Pancreas (tissue), 10 donors: ENCODE measurements around the gene TEDC1. TPM values are rescaled to one million over a fixed set of nuclear protein-coding genes. Genes with fewer than 3 reads are reported as not detected.

Experiments used
- ATAC-seq, 4 donors: fragments of 200-7000 bp; cut with Tn5 transposase; one replicate each; pipeline versions ENCODE4 v1.8.0 to v1.9.1; 2020; ENCODE audit warnings: mild to moderate bottlenecking in 4 of 4, moderate library complexity in 4 of 4
- DNase-seq, 6 donors: peaks; one replicate each; pipeline ENCODE4 v3.0.0-alpha.2; 2020
- FAIRE-seq: peaks from 2 replicates; lab custom pipeline; 2012; peaks lifted over from hg19 to GRCh38; lab: Jason Lieb, UNC
- H3K27ac ChIP-seq, 4 donors: fragments of 200-600 bp; sonication (generic); 1 replicate in 3 of 4; 2 replicates in 1 of 4; pipeline versions ENCODE4 v1.5.0 to v1.8.0; 2020
- H3K27me3 ChIP-seq, 4 donors: fragments of 200-600 bp; one replicate each; pipeline ENCODE4 v1.8.0; 2021
- H3K36me3 ChIP-seq, 3 donors: fragments of 200-600 bp; sonication (generic) in 1 of 3; one replicate each; pipeline versions ENCODE4 v1.5.0 to v1.8.0; 2020 to 2021
- H3K4me1 ChIP-seq, 3 donors: fragments of 200-600 bp; one replicate each; pipeline ENCODE4 v1.8.0; 2021
- H3K4me3 ChIP-seq, 4 donors: fragments of 200-600 bp; sonication (generic) in 2 of 4; one replicate each; pipeline versions ENCODE4 v1.5.0 to v1.8.0; 2020 to 2021
- H3K9me3 ChIP-seq, 4 donors: fragments of 200-600 bp; one replicate each; pipeline ENCODE4 v1.8.0; 2021
- CTCF ChIP-seq, 4 donors: fragments of 200-600 bp; sonication (generic) in 3 of 4; IDR thresholded peaks; one replicate each; pipeline versions ENCODE4 v1.5.0 to v1.8.0; 2021; ENCODE audit warnings: antibody characterized with exemption in 4 of 4
- WGBS, 2 donors: extraction: QIAGEN DNeasy Blood & Tissue Kit; methylation state at CpG; one replicate each; pipeline ENCODE4 v1.1.7; 2013; 5-methylcytosine and 5-hydroxymethylcytosine counted together
- intact Hi-C, 3 donors: fragments of 100-400 bp; cut with DNase I; formaldehyde crosslinking; loops; one replicate each; pipeline versions ENCODE4 v1.11.1 to v1.14.2; 2022
- polyA plus RNA-seq, 2 donors: library from polyadenylated mRNA; stranded (reverse); fragments of 200-250 nt; gene quantifications; one replicate each; pipeline ENCODE4 v1.2.3, GENCODE V29; 2013
- total RNA-seq, 6 donors: library from RNA; stranded (reverse); fragmentation: NEBNext Ultra II Directional in 4 of 6; extraction: Animal tissue kit (Norgen Biotek cat#: 25700) in 4 of 6; gene quantifications; one replicate each; pipeline versions ENCODE4 v1.2.1 to v1.2.4, GENCODE V29; 2021 to 2023
- donor health status: healthy with polysubstance abuse.
- donor health status: DM: no; HTN: no; CAD: no; lungs with moderate emphysema.
- donor health status: DM: no; HTN: no; CAD: no.
- donor health status: control.
- donor health status: control.
- donor health status: Bipolar disorder and iron deficiency.
- donor health status: DM: yes; HTN: yes; CAD: no.
- donor health status: DM: no; HTN: no; CAD: no.
- donor health status: DM: no; HTN: no; CAD: no.
- donor health status: DM: yes; HTN: yes; CAD: no.

The TEDC1 gene
- total and polyA plus RNA-seq, 8 donors, result 2.0 to 21.5 (median 4.0) TPM

DNA sequence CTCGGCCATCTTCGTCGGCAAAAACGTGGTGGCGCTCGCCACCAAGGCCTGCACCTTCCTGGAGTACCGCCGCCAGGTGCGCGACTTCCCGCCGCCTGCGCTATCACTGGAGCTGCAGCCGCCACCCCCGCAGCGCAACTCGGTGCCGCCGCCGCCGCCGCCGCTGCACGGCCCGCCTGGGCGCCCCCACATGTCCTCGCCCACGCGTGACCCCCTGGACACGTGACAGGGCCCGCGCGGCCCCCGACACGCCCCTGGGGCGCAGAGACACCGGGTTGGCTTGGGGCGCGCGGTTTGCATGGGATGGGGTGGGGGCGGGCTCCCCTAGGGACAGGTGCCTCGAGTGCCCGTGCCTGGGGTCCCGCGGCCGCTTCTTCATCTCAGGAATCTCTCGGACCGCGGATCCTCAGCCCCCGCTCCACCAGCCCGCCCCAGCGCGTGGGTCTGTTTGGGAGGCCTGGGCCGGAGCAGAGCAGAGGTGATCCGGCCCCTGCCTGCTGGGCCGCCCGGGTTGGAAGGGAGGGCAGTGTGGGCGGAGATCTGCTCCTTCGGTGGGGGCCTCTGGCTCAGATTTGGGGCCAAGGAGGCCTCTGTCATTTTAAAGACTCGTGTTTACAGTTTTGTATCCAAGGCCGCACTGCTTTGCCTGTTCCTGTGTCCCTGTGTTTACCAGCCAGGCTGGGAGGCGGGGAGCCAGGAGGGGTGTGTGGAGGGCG lies 38.7 kb downstream of the TEDC1 start:
- no peak for FAIRE-seq
- H3K4me3 ChIP-seq, result peak overlapping the region in 1 of 4 donors; percentile 71
- no peak for TF ChIP-seq CTCF (IDR thresholded peaks at IDR 0.05)
- intact Hi-C loops, result no loop called here
- DNase-seq, result peak in 3 of 6 donors; percentile 35 to 67 (median 57)
- WGBS, 2 donors, result 72% methylated on average over 53 to 63 of the region's 63 CpGs
- no peaks in the 10 kb centered on the region for H3K27me3 ChIP-seq
- no peaks in the 10 kb centered on the region for H3K36me3 ChIP-seq
- H3K4me1 ChIP-seq, result peaks cover 0 to 16% (median 0%) of the 10 kb centered on the region in 3 donors
- ATAC-seq, result no peak
- no peak overlapping the region for H3K27ac ChIP-seq
- no peaks in the 10 kb centered on the region for H3K9me3 ChIP-seq

- Histone ChIP-seq H3K27me3 (no peaks in the 10 kb centered on the region), H3K27ac (no peak overlapping the region), H3K4me1 (peaks cover 0 to 16% (median 0%) of the 10 kb centered on the region in 3 donors), H3K4me3 (no peak overlapping the region), H3K9me3 (no peaks in the 10 kb centered on the region), H3K36me3 (no peaks in the 10 kb centered on the region)
- TF ChIP-seq CTCF (IDR thresholded peaks at IDR 0.05), result no peak
- ATAC-seq (no peak), FAIRE-seq (no peak), DNase-seq (peak in 2 of 6 donors; percentile 51 to 78)
- WGBS, 2 donors, result 87 to 93% methylated on average over 19 of the region's 19 CpGs
- intact Hi-C loops, result no loop called here
Observed at GRCh38 chr14:105530285-105531087, 39.4 kb downstream of the TEDC1 start.

GRCh38 chr14:105531088-105531893 lies 40.2 kb downstream of the TEDC1 start:
- no peak overlapping the region for H3K4me3 ChIP-seq
- H3K27ac ChIP-seq, result no peak overlapping the region
- no peak for TF ChIP-seq CTCF (IDR thresholded peaks at IDR 0.05)
- WGBS, 2 donors, result 87 to 96% methylated on average over 30 of the region's 30 CpGs
- peaks cover 0 to 16% (median 0%) of the 10 kb centered on the region in 3 donors for H3K4me1 ChIP-seq
- no peaks in the 10 kb centered on the region for H3K27me3 ChIP-seq
- DNase-seq (peak in 2 of 6 donors; percentile 56 to 67), ATAC-seq (no peak), FAIRE-seq (no peak)
- intact Hi-C loops, result no loop called here
- no peaks in the 10 kb centered on the region for H3K9me3 ChIP-seq
- H3K36me3 ChIP-seq, result no peaks in the 10 kb centered on the region

GRCh38 chr14:105531894-105532623 lies 41.0 kb downstream of the TEDC1 start:
- ATAC-seq (no peak), FAIRE-seq (no peak), DNase-seq (peak in 1 of 6 donors; percentile 70)
- Histone ChIP-seq H3K4me1 (peaks cover 0 to 13% (median 0%) of the 10 kb centered on the region in 3 donors), H3K36me3 (no peaks in the 10 kb centered on the region), H3K9me3 (no peaks in the 10 kb centered on the region), H3K4me3 (no peak overlapping the region), H3K27ac (no peak overlapping the region), H3K27me3 (no peaks in the 10 kb centered on the region)
- TF ChIP-seq CTCF (IDR thresholded peaks at IDR 0.05), result no peak
- 82 to 92% methylated on average over 19 of the region's 19 CpGs for WGBS, 2 donors
- intact Hi-C loops, result no loop called here
